Activated naive CD8-positive, alpha-beta T cell (primary cell): ENCODE results near the gene SYNE4.
A peak's percentile ranks its signal among the peaks of the same experiment; 100 is the strongest.

ENCODE experiments used
- H3K27ac Mint-ChIP-seq: one replicate; pipeline ENCODE4 v1.8.0; 2021; ENCODE audit warnings: mixed read lengths
- H3K27me3 Mint-ChIP-seq: one replicate; pipeline ENCODE4 v1.8.0; 2021; ENCODE audit warnings: mixed read lengths
- H3K36me3 Mint-ChIP-seq: one replicate; pipeline ENCODE4 v1.8.0; 2021; ENCODE audit warnings: mixed read lengths
- H3K4me1 Mint-ChIP-seq: one replicate; pipeline ENCODE4 v1.8.0; 2021; ENCODE audit warnings: low read depth, mixed read lengths
- H3K4me3 Mint-ChIP-seq: one replicate; pipeline ENCODE4 v1.8.0; 2021; ENCODE audit warnings: mild to moderate bottlenecking, mixed read lengths
- H3K9me3 Mint-ChIP-seq: one replicate; pipeline ENCODE4 v1.8.0; 2021; ENCODE audit warnings: low read depth, mixed read lengths

Gene SYNE4

DNA sequence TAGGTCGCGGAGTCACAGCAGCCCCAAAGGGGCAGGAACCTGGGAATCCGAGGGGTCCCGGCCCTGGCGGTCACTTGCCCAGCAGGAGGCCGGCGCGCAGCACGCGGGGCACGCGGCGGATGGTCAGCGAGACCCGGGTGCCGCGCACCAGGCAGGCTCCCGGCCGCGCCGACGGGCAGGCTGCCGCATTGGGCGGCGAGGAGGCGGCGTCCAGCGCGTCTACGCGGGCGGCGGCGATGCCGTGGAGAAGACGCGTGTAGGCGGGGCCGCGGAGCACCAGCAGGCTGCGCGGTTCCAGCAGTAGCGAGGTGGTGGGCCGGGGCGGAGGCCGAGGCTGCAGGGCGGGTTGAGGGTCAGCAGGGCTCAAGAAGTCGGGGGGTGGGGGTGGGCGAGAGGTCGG is 607 bp upstream of the SYNE4 start:
- peaks cover 23% of the 10 kb centered on the region for H3K4me1 Mint-ChIP-seq

DNA sequence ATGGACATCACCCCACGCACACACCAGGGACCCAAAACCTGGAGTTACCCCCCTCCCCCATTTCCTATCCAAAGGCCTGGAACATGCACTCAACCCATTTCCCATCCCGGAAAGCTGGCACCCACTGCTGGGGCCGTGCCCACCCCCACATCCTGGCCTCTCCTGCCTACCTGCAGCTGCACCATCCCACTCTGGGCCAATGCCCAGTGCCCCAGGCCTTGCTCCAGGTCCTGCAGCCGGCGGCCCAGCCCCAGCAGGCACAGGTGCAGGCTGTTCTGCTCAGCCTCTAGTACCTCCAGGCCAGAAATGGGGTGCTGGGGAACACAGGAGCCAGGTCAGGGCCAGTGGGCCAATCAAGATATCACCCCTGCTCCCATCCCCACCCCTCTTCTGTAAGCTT is 1.7 kb downstream of the SYNE4 start:
- H3K27me3 Mint-ChIP-seq, result no peaks in the 10 kb centered on the region
- peaks cover 10% of the 10 kb centered on the region for H3K4me1 Mint-ChIP-seq
- no peaks in the 10 kb centered on the region for H3K36me3 Mint-ChIP-seq
- no peak overlapping the region for H3K27ac Mint-ChIP-seq
- H3K9me3 Mint-ChIP-seq, result no peaks in the 10 kb centered on the region
- no peak overlapping the region for H3K4me3 Mint-ChIP-seq

More for the DNA sequence above, 607 bp upstream of the SYNE4 start:
- H3K4me3 Mint-ChIP-seq, result peak overlapping the region; percentile 61
- H3K36me3 Mint-ChIP-seq, result no peaks in the 10 kb centered on the region
- H3K27me3 Mint-ChIP-seq, result no peaks in the 10 kb centered on the region
- H3K9me3 Mint-ChIP-seq, result no peaks in the 10 kb centered on the region
- H3K27ac Mint-ChIP-seq, result no peak overlapping the region

DNA sequence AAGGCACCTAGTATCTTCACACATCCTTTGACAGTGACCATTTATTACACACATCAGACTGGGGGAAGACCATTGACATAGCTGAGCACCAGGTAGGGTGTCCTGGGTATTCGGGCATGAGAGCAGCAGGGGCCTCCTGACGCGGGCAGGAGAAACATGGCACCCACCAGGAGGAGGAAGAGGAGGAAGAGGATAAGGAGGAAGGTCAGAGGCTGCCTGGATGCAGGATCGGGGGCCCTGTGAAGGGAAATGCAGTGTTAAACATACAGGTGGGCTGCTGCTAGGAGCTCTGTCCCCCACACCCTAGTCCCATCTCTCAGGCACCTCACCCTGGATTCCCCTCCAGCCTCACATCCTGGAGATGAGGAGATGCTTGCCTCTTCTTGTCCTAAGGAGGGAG is 5.3 kb downstream of the SYNE4 start:
- Mint-ChIP-seq H3K9me3 (no peaks in the 10 kb centered on the region), H3K4me3 (no peak overlapping the region), H3K27ac (no peak overlapping the region), H3K4me1 (peaks cover 12% of the 10 kb centered on the region), H3K36me3 (no peaks in the 10 kb centered on the region), H3K27me3 (no peaks in the 10 kb centered on the region)

DNA sequence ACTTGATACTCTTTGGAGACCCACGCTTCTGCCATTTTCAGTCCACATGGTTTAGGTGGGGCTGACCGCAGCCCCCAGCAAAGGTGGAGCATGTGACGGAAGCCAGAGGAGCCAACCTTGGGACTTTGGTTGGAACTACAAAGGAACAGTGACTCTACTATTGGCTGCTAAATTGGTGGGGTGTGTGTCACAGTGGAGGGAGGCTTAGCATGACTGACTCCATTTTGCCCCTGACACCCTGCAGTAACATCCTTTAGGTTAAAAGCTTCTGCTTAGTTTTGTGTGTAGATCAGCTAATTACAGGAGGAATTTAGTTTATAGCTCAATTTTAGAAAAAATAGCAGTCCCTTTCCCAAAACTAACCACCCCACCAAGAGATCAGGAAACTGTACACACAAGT is 7.0 kb downstream of the SYNE4 start:
- Mint-ChIP-seq H3K36me3 (no peaks in the 10 kb centered on the region), H3K27ac (no peak overlapping the region), H3K27me3 (no peaks in the 10 kb centered on the region), H3K9me3 (no peaks in the 10 kb centered on the region), H3K4me1 (peaks cover 23% of the 10 kb centered on the region), H3K4me3 (no peak overlapping the region)

DNA sequence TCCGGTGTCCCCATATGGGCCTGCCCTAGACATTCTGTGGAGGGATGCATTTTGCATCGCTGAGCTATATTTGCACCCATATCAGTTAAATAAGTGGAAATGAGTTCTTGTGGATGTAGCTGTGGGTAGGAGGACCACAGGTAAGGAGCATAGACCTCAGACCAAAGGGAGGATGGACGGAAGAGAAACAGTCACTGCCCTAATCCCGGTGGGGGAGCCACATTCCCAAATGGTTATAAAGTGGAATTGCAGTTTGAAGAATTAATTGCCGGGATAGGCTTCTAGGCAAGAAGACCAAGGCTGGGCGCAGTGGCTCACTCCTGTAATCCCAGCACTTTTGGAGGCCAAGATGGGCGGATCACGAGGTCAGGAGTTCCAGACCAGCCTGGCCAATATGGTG is 11.8 kb downstream of the SYNE4 start:
- H3K4me3 Mint-ChIP-seq, result peak overlapping the region; percentile 94
- H3K27ac Mint-ChIP-seq, result peak overlapping the region; percentile 79
- H3K9me3 Mint-ChIP-seq, result no peaks in the 10 kb centered on the region
- H3K4me1 Mint-ChIP-seq, result peaks cover 35% of the 10 kb centered on the region
- H3K27me3 Mint-ChIP-seq, result no peaks in the 10 kb centered on the region
- no peaks in the 10 kb centered on the region for H3K36me3 Mint-ChIP-seq

DNA sequence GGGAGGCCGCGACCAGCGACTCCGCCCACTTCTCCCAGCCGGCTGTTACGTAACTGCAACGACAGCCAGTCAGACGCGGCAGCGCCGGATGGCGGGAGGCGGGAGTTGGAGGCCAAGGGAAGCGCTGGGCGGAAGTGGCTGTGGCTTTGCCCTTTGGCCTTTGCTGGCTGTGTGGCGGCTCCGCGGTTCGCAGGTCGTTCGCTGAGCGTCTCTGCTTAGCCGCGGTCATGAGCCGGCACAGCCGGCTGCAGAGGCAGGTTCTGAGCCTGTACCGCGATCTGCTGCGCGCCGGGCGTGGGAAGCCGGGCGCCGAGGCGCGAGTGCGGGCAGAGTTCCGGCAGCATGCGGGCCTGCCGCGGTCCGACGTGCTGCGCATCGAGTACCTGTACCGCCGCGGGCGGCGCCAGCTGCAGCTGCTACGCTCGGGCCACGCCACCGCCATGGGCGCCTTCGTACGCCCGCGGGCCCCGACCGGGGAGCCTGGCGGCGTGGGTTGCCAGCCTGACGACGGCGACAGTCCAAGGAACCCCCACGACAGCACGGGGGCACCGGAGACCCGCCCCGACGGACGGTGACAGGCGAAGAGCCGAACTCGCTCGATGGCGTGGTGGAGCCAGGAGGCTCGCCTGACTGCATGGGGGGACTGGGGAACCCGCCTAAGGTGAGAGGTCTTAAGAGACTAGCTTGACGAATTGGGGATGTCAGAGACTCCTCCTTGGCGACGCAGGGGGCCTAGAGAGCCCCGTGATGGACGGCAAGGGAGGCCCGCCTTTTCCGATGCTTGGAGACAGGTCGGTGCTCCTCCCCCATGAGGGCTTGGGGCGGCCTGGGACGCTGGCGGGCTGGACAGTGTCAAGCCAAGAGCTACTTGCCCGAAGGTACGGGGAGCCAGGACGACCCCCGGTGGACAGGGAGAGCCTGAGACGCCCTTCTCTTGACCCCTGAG is 13.3 kb downstream of the SYNE4 start, which contains the start of gene SDHAF1:
Gene SDHAF1, plus strand, starts transcription at position 141 of the 946 bp plus-strand sequence. Its CDS starts 87 bp downstream, at position 228.
- Mint-ChIP-seq H3K4me1 (peaks cover 30% of the 10 kb centered on the region), H3K9me3 (no peaks in the 10 kb centered on the region), H3K27me3 (no peaks in the 10 kb centered on the region), H3K27ac (peak within 1 kb of the TSS; percentile 92), H3K36me3 (no peaks in the 10 kb centered on the region), H3K4me3 (peak within 1 kb of the TSS; percentile 94)

DNA sequence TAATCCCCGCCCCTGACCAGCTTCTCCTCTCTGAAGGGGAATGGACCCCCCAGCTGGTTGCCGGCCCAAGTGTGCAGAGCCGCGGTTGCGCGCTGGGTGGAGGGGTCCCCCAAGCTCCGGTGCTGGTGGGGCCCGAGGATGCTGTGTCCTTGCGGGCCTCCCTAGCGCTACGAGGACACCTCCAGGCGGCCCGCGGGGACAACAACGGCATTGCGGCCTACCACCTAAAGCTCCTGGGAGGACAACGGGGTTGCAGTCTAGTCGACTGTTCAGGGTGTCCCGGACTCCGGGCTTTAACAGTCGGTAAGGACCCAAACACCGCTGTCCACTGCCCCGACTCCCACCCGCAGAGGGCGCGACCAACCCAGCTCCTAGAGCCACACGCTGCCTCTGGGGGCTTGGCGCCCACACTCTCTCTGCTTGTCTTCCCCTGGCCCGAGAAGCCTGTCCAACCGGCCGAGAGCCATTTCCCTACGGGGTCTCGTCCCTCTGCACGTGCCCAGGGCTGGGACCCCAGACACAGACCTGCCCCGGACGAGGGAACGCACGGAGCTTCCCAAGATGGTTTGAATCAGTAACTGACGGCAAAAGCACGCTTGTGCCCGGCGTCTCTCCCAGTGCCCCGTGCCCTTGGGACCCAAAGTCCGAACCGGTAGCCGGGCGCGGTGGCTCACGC is 14.6 kb downstream of the SYNE4 start:
- H3K27me3 Mint-ChIP-seq, result no peaks in the 10 kb centered on the region
- no peaks in the 10 kb centered on the region for H3K9me3 Mint-ChIP-seq

DNA sequence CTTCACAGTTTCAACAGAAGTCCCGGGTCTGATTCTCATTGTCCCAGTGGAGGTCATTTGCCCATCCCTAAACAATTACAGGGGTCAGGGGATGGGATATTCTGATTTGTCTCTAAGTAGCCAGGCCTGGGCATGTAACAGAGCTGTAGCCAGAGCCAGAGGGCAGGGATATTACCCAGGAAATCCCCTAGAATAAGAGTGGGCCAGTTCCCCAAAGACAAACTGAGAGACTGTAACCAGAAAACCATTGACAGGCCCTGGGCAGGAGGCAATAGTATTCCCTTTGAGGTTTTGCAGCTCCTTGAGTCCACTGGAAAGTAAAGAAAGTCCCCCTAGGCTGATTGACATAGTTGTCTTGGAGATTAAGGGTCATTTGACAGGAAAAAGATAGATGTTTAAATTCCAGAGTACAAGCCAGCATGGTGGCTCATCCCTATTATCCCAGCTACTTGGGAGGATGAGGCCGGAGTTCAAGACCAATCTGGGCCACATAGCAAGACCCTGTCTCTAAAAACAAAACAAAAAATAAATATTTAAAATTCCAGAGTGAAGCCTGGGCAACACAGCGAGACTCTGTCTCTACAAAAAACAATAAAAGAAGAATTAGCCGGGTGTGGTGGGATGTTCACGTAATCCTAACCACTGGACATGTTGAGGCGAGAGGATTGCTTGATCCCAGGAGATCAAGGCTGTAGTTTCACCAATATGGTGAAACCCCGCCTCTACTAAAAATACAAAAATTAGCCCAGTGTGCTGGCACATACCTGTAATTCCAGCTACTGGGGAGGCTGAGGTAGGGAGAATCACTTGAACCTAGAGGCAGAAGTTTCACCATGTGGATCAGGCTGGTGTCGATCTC is 15.5 kb downstream of the SYNE4 start:
- Mint-ChIP-seq H3K36me3 (peaks cover 2% of the 10 kb centered on the region), H3K4me1 (peaks cover 23% of the 10 kb centered on the region), H3K9me3 (no peaks in the 10 kb centered on the region), H3K4me3 (peak overlapping the region; percentile 27), H3K27ac (no peak overlapping the region), H3K27me3 (peaks cover 1% of the 10 kb centered on the region)

More for the DNA sequence above, 14.6 kb downstream of the SYNE4 start:
- H3K4me3 Mint-ChIP-seq, result peak overlapping the region; percentile 73
- H3K4me1 Mint-ChIP-seq, result peaks cover 23% of the 10 kb centered on the region
- H3K36me3 Mint-ChIP-seq, result no peaks in the 10 kb centered on the region
- peak overlapping the region; percentile 73 for H3K27ac Mint-ChIP-seq

DNA sequence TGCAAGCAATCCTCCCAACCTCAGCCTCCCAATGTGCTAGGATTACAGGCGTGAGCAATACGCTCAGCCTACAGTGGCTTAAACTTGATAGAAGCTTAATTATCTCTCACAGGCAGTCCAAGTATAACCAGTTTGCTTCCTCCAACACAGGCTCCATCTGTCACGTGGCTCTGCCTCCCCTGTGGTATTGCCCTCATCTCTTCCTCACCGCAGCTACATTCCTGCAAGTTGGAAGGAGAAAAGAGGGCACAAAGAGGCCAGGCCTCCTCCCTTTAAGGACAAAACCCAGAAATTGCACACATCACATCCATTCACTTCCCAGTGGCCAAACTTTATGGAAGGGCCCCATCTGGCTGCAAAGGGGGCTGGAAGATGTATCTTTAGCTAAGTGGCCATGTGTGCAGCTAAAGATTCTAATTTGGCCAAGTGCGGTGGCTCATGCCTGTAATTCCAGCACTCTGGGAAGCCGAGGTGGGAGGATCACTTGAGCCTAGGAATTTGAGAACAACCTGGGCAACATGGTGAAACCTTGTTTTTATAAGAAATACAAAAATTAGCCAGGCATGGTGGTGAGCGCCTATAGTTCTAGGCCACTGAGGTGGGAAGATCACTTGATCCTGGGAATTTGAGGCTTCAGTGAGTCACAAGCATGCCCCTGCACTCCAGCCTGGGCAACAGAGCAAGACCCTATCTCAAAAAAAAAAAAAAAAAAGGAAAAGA is 16.7 kb downstream of the SYNE4 start:
- Mint-ChIP-seq H3K4me1 (peaks cover 16% of the 10 kb centered on the region), H3K9me3 (no peaks in the 10 kb centered on the region), H3K4me3 (no peak overlapping the region), H3K36me3 (peaks cover 2% of the 10 kb centered on the region), H3K27me3 (peaks cover 2% of the 10 kb centered on the region), H3K27ac (no peak overlapping the region)

DNA sequence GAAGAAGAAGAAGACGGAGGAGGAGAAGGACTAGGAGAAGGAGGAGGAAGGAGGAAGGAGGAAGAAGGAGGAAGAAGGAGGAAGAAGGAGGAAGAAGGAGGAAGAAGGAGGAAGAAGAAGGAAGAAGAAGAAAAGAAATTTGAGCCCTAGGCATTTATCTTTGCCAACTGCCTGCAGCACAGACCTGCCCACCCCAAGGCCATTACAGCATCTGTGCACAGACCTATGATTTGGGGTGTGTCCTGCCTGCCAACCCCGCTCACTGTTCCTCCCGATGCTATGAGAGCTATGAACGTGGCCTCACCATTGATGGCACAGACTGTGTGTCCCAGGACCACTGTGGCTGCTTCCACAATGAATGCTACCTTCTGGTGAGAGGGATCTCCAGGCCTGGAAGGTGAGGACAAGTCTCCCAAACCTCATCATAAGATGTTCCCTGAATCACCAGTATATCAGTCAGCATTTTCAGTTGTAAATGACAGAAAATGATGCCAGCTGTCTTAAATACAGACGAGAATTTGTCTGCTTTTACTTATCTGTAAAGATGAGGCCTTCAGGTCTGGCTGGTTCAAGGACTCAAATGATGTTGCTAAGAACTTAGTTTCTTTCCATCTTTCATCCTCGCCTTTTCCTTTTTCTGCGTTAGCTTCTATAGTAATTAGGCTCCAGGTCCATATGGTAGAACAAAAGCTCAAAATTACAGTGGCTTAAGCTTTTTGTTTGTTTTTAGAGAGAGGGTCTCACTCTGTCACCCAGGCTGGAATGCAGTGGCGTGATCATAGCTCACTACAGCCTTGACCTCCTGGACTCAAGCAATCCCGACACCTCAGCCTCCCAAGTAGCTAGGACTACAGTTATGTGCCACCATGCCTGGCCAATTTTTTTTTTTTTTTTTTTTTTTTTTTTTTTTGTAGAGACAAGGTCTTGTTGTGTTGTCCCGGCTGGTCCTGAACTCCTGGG is 17.6 kb downstream of the SYNE4 start:
- peaks cover 13% of the 10 kb centered on the region for H3K4me1 Mint-ChIP-seq
- no peak overlapping the region for H3K4me3 Mint-ChIP-seq
- peaks cover 2% of the 10 kb centered on the region for H3K36me3 Mint-ChIP-seq
- no peak overlapping the region for H3K27ac Mint-ChIP-seq
- peaks cover 5% of the 10 kb centered on the region for H3K27me3 Mint-ChIP-seq
- no peaks in the 10 kb centered on the region for H3K9me3 Mint-ChIP-seq

DNA sequence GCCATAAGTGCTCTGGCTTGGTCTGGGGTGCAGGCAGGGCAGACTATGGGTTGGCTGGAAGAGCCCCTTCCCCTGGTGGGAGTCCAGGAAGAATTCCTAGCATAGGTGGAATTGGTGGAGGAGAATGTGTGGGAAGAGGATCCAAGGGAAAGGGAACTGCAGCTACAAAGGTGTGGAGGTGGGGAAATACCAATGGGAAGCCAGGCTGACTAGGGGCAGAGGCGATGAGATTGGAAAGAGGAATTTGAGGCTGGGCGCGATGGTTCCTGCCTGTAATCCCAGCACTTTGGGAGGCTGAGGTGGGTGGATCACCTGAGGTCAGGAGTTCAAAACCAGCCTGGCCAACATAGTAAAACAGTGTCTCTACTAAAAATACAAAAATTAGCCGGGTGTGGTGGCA is 18.5 kb downstream of the SYNE4 start:
- H3K9me3 Mint-ChIP-seq, result no peaks in the 10 kb centered on the region
- H3K4me3 Mint-ChIP-seq, result no peak overlapping the region
- H3K27me3 Mint-ChIP-seq, result peaks cover 13% of the 10 kb centered on the region
- peaks cover 2% of the 10 kb centered on the region for H3K36me3 Mint-ChIP-seq
- no peak overlapping the region for H3K27ac Mint-ChIP-seq
- peaks cover 9% of the 10 kb centered on the region for H3K4me1 Mint-ChIP-seq

DNA sequence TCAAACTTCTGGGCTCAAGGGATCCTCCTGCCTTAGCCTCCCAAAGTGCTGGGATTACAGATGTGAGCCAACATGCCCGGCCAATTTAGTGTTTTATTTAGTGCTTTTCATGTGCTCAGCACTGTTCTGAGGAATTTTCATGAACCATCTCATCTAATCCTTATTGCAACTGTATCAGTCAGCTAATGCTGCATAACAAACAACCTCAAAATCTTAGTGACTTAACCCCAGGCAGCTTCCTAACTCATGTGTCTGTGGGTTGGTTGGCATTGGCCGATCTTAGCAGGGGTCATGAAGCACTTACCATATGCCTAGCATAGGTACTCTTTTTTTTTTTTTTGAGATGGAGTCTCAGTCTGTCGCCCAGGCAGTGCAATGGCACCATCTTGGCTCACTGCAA is 19.8 kb downstream of the SYNE4 start:
- Mint-ChIP-seq H3K4me1 (peaks cover 6% of the 10 kb centered on the region), H3K27me3 (peaks cover 21% of the 10 kb centered on the region), H3K36me3 (peaks cover 2% of the 10 kb centered on the region), H3K9me3 (no peaks in the 10 kb centered on the region), H3K4me3 (no peak overlapping the region), H3K27ac (no peak overlapping the region)

DNA sequence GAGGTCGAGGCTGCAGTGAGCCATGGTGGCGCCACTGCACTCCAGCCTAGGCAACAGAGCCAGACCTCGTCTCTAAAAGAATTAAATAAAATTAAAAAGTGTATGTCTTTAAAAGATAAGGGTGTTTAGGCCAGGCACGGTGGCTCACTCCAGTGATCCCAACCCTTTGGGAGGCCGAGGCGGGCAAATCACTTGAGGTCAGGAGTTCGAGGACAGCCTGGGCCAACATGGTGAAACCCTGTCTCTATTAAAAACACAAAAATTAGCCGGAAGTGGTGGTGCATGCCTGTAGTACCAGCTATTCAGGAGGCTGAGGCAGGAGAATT is 21.1 kb downstream of the SYNE4 start:
- peaks cover 22% of the 10 kb centered on the region for H3K27me3 Mint-ChIP-seq
- peaks cover 2% of the 10 kb centered on the region for H3K36me3 Mint-ChIP-seq
- no peak overlapping the region for H3K4me3 Mint-ChIP-seq
- no peaks in the 10 kb centered on the region for H3K9me3 Mint-ChIP-seq
- no peak overlapping the region for H3K27ac Mint-ChIP-seq
- peaks cover 6% of the 10 kb centered on the region for H3K4me1 Mint-ChIP-seq
